HG03196 (cell line): Measurements from ENCODE around the gene JUNB.
"Not testable (repeated sequence)": the region's sequence is repeated elsewhere in the genome, so short reads cannot be mapped to it uniquely, and the experiment has no call there.

Experiments used
- ATAC-seq: cut with Tn5 transposase; IDR thresholded peaks from one replicate; pipeline ENCODE4 v1.9.1; 2021; ENCODE audit not compliant: unreplicated experiment

JUNB gene

GRCh38 chr19:12788682-12789097 is 2.6 kb upstream of the JUNB start:
- ATAC-seq, result no peak

GRCh38 chr19:12789098-12789903 is 2.0 kb upstream of the JUNB start:
- ATAC-seq, result no peak

GRCh38 chr19:12789904-12790619 is 1.2 kb upstream of the JUNB start:
- peak; percentile 32 for ATAC-seq

GRCh38 chr19:12790628-12791344 is 500 bp upstream of the JUNB start:
- no peak for ATAC-seq

- ATAC-seq, result no peak
Measured at GRCh38 chr19:12792051-12792852, 966 bp downstream of the JUNB start.

- ATAC-seq, result no peak
Measured at GRCh38 chr19:12792853-12793289, 1.6 kb downstream of the JUNB start.

- peak; percentile 32 for ATAC-seq
Measured at GRCh38 chr19:12793290-12794195, 2.3 kb downstream of the JUNB start.

GRCh38 chr19:12794196-12794941 is 3.1 kb downstream of the JUNB start:
- ATAC-seq, result no peak

GRCh38 chr19:12794971-12795381 is 3.7 kb downstream of the JUNB start:
- ATAC-seq, result no peak

GRCh38 chr19:12796146-12797071 is 5.1 kb downstream of the JUNB start:
- no peak for ATAC-seq

GRCh38 chr19:12797141-12797587 is 5.9 kb downstream of the JUNB start:
- ATAC-seq, result no peak

- not testable (repeated sequence) for ATAC-seq
Measured at GRCh38 chr19:12797607-12798006, 6.3 kb downstream of the JUNB start.

GRCh38 chr19:12799742-12800465 is 8.6 kb downstream of the JUNB start:
- no peak for ATAC-seq

- no peak for ATAC-seq
Measured at GRCh38 chr19:12800466-12800770, 9.1 kb downstream of the JUNB start.

- ATAC-seq, result no peak
Measured at GRCh38 chr19:12800923-12801465, 9.7 kb downstream of the JUNB start.

GRCh38 chr19:12801466-12802266 is 10.4 kb downstream of the JUNB start, which contains the start of the genes PRDX2 and THSD8:
Gene PRDX2, minus strand, starts transcription at chr19:12801800. Its CDS starts 539 bp downstream, at chr19:12801261.
Gene THSD8, plus strand, starts transcription at chr19:12802069. Its CDS starts 3 bp downstream, at chr19:12802072.
- no peak for ATAC-seq
